ENCODE data around the gene VMP1. TPM values are rescaled to one million over a fixed set of nuclear protein-coding genes. Genes with fewer than 3 reads are reported as not detected.

The VMP1 gene
- total RNA-seq: 100 to 1,000 TPM; 175 to 203 TPM

DNA sequence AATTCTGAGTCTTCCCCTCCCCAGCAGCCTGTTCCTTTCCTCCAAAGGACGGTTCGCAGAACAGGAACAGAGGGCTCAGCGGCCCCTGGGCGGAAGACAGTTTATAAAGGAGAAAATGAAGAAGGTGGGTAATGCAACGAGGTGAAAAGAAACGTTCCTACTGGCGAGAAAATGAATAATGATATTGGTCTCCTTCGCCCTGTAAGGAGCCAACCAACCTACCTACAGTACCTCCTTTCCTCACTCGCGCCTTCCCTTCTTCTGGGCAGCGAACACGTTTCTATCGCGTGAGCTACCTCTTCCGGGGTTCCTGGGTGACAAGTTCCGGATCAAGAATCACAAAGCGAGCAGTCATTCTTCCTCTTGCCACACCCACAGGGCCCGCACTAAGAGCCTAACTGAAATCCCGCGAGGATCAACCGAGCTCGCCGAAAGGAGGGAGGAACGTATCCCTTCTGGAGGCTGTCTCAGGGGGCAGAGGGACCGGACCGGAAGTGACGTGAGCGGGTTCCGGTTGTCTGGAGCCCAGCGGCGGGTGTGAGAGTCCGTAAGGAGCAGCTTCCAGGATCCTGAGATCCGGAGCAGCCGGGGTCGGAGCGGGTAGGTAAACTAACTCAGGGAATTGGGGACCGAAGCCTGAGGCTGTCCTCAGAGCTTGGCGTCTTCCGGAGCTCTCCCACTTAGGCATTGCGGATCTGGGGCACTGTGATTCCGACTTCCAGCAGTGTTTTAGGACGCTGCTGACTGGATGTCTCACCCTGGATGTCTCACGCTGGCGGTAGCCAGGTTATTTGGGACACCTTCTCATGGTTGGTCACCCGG lies at the start of gene VMP1, which contains the start of gene PTRH2:
Gene VMP1 (plus strand): TSS at position 506 of the 822 bp plus-strand sequence. CDS start 23,793 bp downstream, outside the sequence.
Gene PTRH2 (minus strand): TSS at position 282 of the 822 bp plus-strand sequence. CDS start 9,452 bp downstream, outside the sequence.
- intact Hi-C loops (cut with DNase I): loop anchor here (10.0 kb wide), 1 partner anchor 1193 kb away; the partner anchor contains the start of gene MTMR4
- no peaks in the 10 kb centered on the region for H3K4me1 ChIP-seq (replicated peaks)
- WGBS: under 1% methylated on average over 45 of the region's 45 CpGs

DNA sequence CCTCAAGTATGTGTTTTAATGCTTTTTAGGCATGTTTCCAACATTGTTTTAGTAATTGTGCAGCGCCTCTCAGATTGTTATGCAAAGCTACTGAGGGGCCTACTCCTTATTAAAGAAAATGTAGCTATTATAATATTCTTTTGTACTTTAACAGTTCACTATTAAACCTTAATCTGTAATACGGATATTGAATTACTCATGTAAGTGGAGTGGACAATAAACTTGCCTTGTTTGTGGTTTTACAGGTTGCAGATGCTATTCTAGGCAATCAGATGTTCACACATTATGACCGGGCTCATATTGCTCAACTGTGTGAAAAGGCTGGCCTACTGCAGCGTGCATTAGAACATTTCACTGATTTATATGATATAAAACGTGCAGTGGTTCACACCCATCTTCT lies 41.2 kb upstream of the VMP1 start:
- no peaks in the 10 kb centered on the region for H3K9me3 ChIP-seq
- peaks cover 14 to 20% of the 10 kb centered on the region in 2 donors for H3K36me3 ChIP-seq
- no peak overlapping the region for H3K4me3 ChIP-seq
- H3K27ac ChIP-seq: no peak overlapping the region
- TF ChIP-seq, protein P1, sequence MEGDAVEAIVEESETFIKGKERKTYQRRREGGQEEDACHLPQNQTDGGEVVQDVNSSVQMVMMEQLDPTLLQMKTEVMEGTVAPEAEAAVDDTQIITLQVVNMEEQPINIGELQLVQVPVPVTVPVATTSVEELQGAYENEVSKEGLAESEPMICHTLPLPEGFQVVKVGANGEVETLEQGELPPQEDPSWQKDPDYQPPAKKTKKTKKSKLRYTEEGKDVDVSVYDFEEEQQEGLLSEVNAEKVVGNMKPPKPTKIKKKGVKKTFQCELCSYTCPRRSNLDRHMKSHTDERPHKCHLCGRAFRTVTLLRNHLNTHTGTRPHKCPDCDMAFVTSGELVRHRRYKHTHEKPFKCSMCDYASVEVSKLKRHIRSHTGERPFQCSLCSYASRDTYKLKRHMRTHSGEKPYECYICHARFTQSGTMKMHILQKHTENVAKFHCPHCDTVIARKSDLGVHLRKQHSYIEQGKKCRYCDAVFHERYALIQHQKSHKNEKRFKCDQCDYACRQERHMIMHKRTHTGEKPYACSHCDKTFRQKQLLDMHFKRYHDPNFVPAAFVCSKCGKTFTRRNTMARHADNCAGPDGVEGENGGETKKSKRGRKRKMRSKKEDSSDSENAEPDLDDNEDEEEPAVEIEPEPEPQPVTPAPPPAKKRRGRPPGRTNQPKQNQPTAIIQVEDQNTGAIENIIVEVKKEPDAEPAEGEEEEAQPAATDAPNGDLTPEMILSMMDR (IDR thresholded peaks at IDR 0.05): no peak
- TF ChIP-seq POLR2A (IDR thresholded peaks at IDR 0.05) (no peak), POLR2AphosphoS5 (IDR thresholded peaks at IDR 0.05) (no peak)
- no peak for DNase-seq (ENCODE audit: low spot score)
- intact Hi-C loops (cut with DNase I): no loop called here
- H3K4me1 ChIP-seq (replicated peaks): no peaks in the 10 kb centered on the region
- H3K27me3 ChIP-seq (replicated peaks; ENCODE audit: insufficient read depth): no peaks in the 10 kb centered on the region
- WGBS: 73% methylated on average over 5 of the region's 5 CpGs

More for the DNA sequence above, at the start of gene VMP1, which contains the start of gene PTRH2:
- H3K36me3 ChIP-seq: no peaks in the 10 kb centered on the region
- TF ChIP-seq POLR2A (IDR thresholded peaks at IDR 0.05) (peak; percentile 71), POLR2AphosphoS5 (IDR thresholded peaks at IDR 0.05) (peak; percentile 99)
- TF ChIP-seq, protein P1 (IDR thresholded peaks at IDR 0.05): peak in 1 of 4 experiments; percentile 19
- H3K9me3 ChIP-seq: no peaks in the 10 kb centered on the region
- peak within 1 kb of the TSS; percentile 82 to 90 for H3K27ac ChIP-seq
- H3K4me3 ChIP-seq: peak within 1 kb of the TSS; percentile 57 to 70
- no peaks in the 10 kb centered on the region for H3K27me3 ChIP-seq (replicated peaks; ENCODE audit: insufficient read depth)
- peak; percentile 99 for DNase-seq (ENCODE audit: low spot score)

DNA sequence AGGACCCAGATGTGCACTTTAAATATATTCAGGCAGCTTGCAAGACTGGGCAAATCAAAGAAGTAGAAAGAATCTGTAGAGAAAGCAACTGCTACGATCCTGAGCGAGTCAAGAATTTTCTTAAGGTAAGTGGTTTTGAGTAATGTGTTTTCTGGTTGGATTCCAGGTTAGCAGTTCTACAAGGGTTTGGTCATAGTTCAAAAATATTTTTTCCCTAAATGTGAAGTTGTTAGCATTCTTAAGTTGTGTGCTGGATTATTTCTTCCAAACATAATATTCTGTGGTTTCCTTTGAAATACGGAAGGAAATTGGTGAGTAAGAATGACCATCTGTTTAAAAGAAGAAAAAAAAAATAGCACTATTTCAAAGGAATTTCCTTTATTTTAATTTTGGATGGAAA lies 38.6 kb upstream of the VMP1 start:
- H3K27me3 ChIP-seq (replicated peaks; ENCODE audit: insufficient read depth): no peaks in the 10 kb centered on the region
- TF ChIP-seq, protein P1 (IDR thresholded peaks at IDR 0.05): no peak
- TF ChIP-seq POLR2A (IDR thresholded peaks at IDR 0.05) (no peak), POLR2AphosphoS5 (IDR thresholded peaks at IDR 0.05) (no peak)
- peaks cover 10 to 14% of the 10 kb centered on the region in 2 donors for H3K36me3 ChIP-seq
- 30% methylated on average over 3 of the region's 3 CpGs for WGBS
- intact Hi-C loops (cut with DNase I): no loop called here
- no peak overlapping the region for H3K27ac ChIP-seq
- no peak overlapping the region for H3K4me3 ChIP-seq
- DNase-seq (ENCODE audit: low spot score): no peak
- no peaks in the 10 kb centered on the region for H3K4me1 ChIP-seq (replicated peaks)
- no peaks in the 10 kb centered on the region for H3K9me3 ChIP-seq

DNA sequence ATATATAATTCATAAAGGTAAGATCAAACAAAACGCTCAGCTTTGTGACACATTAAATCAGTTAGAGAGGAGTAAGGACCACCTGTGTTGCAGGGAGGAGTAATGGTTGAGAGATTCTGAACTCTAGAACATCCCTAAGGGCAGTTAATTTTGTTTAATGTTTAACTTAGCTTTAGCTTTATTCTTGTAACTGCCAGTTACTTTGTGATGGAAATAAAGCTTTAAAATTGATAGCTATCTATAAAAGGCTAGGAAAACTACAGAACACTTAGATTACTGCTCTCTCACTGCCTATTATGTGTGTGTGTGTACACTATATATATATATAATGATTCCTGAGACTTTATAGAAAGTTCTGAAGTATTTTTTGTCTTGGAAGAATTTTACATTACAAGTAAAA lies 38.0 kb upstream of the VMP1 start:
- no peak for DNase-seq (ENCODE audit: low spot score)
- Histone ChIP-seq H3K4me1 (replicated peaks) (no peaks in the 10 kb centered on the region), H3K36me3 (peaks cover 8 to 14% of the 10 kb centered on the region in 2 donors), H3K9me3 (no peaks in the 10 kb centered on the region), H3K27me3 (replicated peaks; ENCODE audit: insufficient read depth) (no peaks in the 10 kb centered on the region), H3K27ac (no peak overlapping the region), H3K4me3 (no peak overlapping the region)
- intact Hi-C loops (cut with DNase I): no loop called here
- 36% methylated on average over 1 of the region's 1 CpG for WGBS
- no peak for TF ChIP-seq POLR2AphosphoS5 (IDR thresholded peaks at IDR 0.05)
- TF ChIP-seq, protein P1 (IDR thresholded peaks at IDR 0.05): no peak
- TF ChIP-seq POLR2A (IDR thresholded peaks at IDR 0.05): no peak
